Stimulated activated CD4-positive, alpha-beta T cell treated with anti-CD3 and anti-CD28 coated beads, Interleukin-1b, Interleukin-23, amount 100 ng/mL, for 4 hours (primary cell): ENCODE data around the gene AKR1E2.

ENCODE experiments used
- DNase-seq, 2 donors: peaks; one replicate each; pipeline ENCODE4 v3.0.0-alpha.2; 2020; ENCODE audit warnings: low read depth in 2 of 2

The AKR1E2 gene

DNA sequence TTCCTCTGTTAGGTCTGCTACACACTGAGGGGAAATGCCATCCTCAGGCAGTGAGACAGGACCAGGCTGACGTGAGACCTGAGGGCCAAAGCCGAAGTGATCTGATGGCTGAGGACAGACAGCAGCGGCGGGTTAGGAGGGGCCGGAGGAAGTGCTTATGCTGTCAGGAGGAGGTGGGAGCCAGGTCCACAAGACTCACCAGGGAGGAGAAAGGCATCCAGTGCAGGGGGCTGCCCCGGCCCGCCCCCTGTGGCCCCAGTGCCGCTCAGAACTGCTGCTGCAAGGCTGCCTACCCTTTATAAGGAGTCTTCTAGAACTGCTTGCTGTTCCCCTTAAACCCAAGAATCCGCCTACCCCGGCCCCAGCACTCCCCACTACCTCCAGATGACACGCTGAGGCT lies 19.8 kb downstream of the AKR1E2 start:
- DNase-seq = no peak

DNA sequence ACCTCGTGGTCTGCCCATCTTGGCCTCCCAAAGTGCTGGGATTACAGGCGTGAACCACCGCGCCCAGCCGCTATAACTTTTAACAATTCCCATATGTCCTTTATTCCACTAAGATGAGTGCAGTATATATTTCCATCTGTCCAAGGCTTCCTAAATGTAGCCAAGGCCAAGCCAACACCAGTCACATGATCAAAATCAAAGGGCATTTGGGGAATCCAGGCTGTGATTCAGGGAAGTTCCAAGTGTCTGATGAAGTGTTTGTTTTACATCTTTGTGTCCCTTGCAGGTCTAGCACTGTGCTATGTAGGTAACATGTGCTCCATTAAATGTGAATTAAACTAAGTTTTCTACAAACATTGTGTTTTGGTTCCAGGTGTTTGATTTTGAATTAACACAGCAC lies 20.8 kb downstream of the AKR1E2 start:
- no peak for DNase-seq

DNA sequence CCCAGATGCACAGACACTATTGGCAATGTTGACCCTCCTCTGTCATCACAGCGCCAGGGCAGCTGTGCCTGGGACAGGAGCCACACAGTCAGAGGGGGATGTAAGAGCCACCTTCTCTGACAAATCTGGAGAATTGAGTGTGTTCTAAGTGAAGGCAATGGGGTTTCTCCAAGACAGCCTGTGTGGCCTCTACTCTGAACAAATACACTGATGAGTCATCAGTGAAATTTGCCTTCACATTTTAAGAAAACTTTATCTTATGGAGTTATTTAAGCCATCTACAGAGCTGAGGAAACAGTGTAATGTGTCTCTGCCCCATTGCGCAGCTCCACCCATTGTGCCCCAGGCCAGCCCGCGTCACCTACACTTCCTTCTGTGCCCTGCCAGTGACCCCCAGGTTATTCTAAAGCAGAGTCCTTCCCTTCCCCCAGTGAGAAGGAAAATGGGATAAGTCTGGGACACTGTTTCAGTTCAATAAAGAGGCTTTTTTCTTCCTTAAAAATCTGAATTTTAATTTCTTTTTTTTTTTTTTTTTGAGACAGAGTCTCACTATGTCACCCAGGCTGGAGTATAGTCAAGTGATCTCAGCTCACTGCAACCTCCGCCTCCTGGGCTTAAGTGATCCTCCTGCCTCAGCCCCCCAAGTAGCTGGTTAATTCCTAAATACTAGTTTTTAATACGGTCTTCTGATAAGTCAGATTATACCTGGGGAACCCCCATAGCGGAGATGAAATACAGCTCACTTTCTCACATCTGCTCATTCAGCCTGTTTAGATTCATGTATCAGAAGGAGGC lies 21.8 kb downstream of the AKR1E2 start:
- no peak for DNase-seq

DNA sequence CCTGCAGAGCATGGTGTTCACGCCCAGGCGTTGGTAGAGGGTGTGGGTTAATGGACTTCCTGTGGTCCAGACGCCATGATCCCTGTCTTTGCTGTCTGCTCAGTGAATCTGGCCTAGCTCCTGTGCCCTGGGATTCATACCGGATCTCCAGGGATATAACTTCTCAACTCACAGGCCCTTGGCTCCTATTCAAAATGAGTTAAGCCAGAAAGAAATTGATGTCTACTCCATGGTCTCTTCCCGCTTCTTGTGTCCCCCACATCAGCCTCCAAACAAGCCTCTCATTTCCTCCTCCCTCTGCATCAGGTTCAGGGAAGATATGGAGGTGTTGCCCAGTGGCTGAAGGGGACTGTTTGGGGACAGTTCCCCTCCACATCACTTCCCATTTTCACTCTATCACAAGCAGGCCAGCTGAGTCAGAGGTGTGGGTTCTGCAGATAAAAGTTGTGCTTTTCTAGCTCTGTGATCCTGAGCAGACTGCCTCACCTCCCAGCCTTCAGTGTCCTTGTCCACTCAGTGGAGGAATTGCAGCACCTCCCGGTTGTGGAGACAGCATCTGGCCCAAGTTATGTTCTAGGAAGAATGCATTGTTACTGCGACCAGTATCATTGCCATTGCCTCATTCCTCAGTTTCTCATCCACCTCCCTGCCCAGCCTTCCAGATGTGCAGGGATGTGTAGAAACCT lies 22.5 kb downstream of the AKR1E2 start:
- DNase-seq = no peak

DNA sequence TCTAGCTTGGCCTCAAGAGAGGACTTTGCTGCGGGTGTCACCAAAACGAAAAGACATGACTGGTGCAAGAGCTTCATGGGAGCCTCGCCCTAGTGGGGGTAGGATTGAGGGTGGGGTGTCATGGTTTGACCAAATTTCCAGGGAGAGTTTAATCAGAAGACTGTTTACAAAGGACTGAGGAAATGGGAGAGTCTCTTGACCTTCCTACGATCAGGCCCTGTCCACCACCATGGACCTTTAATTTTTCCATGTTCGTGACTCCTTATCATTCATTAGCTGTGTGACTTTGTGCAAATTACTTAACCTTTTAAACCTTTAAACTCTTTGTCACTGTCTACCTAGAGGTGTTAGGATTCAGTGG lies 23.0 kb downstream of the AKR1E2 start:
- no peak for DNase-seq

DNA sequence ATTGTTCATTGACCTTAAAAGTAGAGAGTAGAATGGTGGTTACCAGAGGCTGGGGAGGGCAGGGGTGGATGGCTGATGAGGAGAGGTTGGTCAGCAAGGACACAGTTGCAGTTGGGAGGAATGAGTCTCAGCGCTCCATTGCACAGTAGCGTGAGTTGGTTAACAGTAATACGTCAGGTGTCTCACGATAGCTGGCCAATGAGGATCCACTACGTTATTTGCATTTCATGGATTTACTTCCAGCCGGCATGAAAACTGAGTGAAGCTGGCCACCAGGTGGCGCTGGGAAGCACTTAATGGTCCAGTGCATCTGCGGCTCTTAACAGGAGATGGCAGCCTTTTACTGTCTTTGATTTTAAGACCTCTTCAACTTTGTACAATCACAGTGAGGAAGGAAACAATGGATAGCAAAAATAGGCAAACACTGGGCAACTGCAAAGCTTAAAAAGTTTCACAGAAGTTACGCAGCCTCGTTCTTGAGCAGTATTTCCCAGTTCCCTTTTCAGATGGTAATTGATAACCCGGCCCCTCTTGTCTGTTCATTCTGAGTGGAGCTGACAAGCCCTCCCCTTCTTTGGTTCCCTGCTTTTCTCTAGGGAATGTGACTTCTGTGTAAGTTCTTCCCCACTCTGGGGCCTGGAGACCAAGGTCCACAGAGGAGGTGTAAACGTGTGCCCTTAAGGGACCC lies 23.7 kb downstream of the AKR1E2 start:
- DNase-seq = peak; percentile 81 to 88

DNA sequence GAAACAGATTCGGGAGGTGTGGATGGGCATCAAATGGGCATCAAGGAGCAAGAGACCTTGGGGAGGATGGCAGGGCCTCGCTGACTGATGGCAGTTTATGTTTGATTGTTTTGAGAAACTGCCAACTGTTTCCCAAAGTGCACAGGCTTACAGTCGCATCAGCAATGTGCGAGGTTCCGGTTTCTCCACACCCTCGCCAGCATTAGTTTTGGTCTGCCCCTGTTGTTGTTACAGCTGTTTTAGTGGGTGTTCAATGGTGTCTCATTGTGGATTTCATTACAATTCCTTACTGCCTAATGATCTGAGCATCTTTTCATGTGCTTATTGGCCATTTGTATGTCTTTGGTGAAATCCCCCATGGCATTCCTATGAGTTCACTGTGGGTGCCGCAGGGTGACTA lies 24.4 kb downstream of the AKR1E2 start:
- no peak for DNase-seq

DNA sequence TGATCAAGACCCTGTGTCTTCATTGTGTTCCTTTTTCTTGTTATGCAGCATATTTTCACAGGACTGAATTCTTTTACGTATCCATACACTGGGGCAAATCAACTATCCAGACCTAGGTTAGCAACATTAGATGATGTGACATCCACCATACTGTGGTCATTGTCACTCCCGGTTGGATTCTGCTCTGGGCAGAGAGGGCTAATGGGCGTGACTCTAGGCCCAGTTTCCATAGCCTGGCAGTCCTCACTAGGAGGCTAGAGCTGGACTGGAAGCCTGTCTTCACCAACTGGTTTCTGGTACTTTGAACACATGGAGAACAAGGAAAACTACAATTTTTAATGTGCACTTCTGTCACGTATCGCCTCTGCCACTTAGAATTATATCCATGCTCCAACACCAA lies 25.2 kb downstream of the AKR1E2 start:
- DNase-seq = no peak

DNA sequence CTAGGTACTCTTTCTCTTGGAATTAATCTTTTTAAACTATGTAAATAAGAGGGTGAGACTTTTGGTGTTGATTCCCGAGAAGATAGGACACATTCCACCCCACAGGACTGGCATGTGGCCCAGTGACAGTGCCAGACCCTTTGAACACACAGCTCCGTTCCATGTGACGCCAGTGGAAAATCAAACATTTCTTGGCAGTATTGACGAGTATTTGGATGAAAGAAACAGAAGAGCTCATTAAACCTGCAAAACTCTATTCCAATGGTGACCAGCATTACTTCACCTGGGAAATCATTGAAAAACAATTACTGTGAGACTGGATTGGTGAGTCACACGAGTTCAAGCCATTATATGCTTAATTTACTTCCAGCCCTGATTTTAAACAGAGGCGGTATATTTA lies 25.8 kb downstream of the AKR1E2 start:
- no peak for DNase-seq

DNA sequence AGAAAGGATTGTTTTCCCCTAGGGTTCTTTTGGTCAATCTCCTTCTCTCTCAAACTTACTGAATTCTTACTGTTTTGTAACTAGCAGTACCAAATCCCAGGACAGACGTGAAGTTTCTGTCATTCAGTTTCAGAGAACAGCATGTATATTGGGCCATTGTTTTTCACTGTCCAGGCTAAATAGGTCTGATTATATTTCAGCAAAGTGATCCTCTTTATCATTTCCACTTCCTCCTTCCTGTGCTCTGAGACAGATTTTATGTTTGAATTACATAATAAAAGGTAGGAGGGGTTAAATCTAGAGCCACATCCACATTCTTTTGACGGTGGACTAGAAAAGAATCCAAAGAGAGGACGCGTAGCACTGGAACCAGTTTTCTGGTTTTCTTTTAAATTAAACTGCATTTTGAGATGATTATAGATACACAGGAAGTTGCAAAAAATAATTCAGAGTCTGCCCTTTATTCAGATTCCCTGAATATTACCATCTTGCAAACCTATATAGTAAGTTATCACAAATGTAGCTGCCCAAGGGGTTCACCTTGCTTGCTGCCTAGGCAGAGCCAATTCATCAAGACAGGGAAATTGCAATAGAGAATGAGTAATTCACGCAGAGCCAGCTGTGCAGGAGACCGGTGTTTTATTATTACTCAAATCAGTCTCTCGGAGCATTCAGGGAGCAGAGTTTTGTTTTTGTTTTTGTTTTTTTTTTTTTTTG lies 40.1 kb downstream of the AKR1E2 start:
- no peak for DNase-seq

DNA sequence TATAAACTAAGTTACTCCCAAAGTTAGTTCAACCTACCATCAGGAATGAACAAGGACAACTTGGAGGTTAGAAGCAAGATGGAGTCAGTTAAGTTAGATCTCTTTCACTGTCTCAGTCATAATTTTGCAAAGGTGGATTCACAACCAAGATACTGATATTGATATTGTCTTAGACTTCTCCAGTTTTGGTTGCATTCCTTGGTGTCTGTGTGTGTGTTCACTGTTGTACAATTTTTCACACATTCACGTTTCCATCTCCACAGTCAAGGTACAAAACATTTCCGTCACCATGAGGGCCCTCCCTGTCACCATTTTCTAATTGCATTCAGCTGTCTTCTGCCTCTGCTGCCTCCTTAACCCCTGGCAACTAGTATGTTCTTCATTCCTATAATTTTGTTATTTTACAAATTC lies 41.1 kb downstream of the AKR1E2 start:
- no peak for DNase-seq

DNA sequence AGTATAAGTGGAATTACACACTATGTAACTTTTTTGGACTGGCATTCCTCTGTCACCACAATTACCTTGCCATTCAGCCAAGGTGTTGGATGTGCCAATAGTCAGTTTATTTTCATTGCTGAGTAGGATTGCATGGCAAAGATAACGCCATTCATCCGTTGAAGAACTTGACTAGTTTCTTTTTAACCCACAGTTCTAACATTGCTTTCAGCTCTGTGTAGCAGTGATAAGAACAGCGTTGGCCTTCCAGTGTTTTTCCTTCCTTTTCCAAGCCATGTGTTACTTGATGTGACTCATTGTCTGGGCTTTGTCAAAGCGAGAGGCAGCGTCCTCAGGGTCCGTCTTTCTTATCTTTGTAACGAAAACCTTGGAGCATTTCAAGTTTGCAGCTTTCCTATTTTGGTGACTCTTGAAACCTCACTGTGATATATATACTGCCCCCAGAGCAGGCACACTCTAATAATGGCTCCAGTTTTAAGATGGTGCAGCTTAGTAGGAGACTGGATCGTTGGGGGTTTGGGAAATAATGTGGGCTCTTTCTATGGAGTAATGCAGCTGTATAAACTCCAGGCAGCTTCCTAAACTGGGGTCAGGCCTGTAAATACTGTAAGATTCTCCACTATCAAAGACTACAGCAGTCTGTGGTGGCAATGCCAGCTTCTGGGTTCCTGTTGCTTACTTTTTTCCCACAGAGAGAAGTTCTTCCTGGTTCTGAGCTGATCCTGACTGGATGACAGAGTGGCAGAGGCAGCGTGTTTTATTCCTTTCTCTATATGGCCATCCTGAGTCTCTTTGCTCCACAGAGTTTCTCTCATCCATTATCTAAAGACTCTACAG lies 41.7 kb downstream of the AKR1E2 start:
- DNase-seq = no peak

DNA sequence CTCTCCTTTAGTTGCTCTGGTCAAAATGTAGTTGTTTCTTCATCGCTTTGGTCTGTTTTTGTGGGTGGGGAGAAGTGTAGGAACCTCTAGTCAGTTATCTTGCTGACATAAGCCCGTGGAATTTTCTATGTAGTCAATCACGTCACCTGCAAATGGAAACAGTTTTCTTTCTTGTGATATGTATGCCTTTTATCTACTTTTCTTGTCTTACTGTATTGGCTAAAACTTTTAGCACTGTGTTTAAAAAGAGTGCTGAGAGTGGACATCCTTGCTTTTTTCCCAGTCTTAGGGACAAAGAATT lies 42.3 kb downstream of the AKR1E2 start:
- DNase-seq = no peak

DNA sequence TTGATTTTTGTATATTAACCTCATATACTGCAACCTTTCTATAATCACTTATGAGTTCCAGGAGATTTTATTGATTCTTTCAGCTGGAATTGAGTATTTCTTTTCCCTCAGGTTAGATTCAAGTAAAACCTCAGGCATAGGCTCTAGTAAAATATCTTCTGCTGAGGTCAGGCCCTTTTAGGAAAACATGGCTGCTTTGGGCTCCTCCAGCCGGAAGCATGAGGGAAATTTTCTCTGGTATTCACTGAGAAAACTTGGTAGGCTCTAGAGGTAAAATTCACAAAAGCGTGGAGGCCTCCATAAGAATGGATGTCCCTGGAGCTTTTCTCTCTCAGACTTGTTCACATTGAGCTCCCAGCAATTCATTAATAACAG lies 56.7 kb downstream of the AKR1E2 start:
- DNase-seq = no peak

DNA sequence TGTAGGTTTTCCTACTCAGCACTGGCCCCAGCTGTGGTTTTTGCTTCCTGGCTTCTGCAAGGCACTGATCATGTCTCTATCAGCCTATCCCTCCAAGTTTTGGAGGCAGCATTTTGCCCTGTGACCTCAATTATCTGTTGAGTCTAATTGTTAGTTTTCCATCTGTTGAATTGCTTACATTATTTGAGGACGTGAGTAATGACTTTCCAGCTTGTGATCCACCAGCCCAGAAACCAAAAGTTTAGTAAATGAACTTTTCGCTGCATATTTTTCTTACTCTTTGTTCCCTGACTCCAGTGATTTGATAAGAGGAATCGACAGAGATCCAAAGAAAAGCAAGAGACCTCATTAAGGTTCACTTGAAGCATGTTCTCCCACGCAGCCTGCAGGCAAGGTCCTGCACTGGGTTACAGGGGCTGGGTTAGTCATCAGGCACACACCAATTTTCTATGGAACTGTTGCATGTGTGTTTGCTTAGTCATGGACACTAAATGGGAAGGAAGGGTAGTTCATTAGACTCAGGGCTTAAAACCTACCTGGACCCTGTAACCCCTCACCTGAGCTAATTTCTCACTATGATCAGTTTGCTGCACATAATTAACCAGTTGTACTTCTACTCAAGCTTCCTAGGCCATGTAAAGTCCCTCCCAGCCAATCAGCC lies 57.2 kb downstream of the AKR1E2 start:
- DNase-seq = no peak

DNA sequence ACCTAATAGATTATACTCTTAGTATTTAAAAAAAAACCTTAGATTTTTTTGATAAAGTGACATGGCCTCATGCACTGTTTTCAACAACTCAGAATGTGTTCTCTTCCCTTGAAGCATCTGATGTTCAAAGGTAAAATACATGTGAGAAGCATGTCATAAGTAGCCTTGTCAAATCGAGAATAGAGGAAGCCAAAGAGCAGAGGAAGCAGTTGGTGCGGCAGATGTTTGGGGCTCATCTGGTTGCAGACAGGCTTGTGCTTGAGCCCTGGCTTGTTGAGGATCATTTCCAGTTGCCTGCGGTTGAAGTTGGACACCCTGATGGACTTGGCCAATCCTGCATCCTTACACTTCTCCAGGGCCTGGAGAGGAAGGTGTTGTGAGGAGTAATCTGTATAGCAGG lies 59.2 kb downstream of the AKR1E2 start:
- no peak for DNase-seq

DNA sequence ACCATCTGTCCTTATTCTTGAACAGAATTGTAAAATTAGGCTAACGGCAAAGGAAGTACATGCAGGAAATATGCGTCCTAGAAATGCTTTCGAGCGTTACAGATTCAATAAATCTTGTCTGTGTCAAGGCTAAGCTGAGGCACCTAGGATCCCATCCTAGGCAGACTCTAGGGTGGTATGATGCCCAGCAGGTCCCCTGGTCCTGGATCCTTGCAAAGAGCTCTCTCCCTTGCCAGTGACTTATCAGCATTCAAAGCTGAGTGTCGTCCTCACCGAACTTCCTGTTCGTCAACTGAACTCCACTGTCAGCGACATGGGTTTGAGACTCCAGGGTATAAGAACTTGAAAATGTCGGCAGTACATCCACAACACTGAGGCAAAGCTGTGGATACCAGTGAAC lies 61.5 kb downstream of the AKR1E2 start:
- no peak for DNase-seq

DNA sequence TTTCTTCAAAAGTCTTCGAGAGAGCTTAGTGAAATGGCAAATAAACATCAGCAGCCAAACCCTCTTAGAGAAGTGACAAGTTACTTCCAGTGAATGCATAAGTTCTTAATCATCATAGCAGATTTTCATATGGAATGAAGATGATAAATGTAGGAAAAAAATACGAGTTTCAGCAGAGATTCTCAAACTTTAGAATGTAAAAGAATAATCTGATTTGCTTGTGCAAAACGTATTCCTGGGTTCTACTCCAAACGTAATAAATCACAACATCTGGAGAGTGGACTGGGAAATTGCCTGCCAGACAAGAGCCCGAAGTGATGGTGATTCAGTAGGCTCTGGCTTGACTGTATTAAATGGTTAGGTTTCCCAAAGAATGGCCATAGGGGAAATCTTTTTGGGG lies 62.2 kb downstream of the AKR1E2 start:
- DNase-seq = no peak

DNA sequence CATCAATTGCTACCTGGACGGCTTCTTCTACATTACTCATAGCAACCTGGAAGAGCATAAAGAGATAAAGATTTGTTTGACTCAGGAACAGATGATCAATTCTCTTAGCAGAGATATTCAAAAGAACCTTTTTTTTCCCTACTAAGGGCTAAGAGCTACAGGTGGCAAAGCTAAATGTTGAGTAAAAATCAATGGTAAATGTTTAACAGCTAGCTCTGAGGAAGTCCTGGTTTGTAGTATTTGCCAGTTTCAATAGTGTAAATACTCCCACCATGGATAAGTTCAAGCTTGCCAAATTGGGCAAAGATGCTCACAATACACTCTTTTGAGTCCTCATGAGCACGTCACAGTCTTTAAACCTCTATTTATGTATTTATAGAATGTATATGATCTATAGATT lies 64.0 kb downstream of the AKR1E2 start:
- DNase-seq = no peak

DNA sequence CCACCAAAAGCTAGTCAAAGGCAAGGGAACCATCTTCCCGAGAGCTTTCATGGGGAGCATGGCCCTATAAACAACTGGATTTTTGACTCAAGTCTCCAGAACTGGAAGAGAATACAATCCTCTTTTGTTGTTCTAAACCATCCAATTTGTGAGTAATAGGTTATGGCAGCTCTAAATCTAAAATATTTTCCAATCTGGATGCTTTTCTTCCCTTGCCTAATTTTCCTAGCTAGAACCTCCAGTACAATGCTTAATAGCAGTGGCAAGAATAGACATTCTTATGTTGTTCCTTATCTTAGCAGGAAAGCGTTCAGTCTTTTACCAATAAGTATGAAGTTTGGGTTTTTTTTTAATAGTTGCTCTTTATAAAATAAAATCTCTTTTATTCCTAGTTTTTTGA lies 66.7 kb downstream of the AKR1E2 start:
- DNase-seq = no peak

DNA sequence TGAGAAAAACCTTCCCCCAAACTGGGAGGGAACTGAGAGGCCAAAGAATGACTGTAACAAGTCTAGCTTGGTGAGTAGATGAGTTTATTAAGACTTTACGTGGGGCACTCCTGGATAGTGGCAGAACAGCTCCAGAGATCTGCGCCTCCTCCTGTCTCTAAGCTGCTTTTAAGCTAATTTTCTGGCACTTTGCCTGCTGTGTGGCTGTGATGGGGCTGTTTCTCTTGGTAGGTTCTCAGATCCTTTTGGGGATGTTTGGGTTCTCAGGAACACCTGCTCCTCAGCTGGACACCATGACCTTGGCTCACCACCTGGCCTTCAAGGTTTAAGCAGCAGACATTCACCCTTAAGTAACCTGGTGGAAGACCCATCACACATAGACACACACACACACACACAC lies 68.3 kb downstream of the AKR1E2 start:
- DNase-seq = no peak
